NCI-H460 (cell line): ENCODE results near the gene MCC. TPM values are rescaled to one million over a fixed set of nuclear protein-coding genes. Genes with fewer than 3 reads are reported as not detected.

ENCODE experiments used
- DNase-seq: peaks from one replicate; pipeline ENCODE4 v3.0.0-alpha.2; 2016; ENCODE audit warnings: low read depth; ENCODE audit errors: extremely low read depth
- total RNA-seq: library from RNA; depleted of rRNA; stranded (reverse); fragments of >200 nt; shearing (Covaris generic); gene quantifications from 2 replicates; pipeline ENCODE4 v1.2.3, GENCODE V29; 2014

MCC gene
- total RNA-seq, 1 experiment from 2014 or later: 19.5 TPM

DNA sequence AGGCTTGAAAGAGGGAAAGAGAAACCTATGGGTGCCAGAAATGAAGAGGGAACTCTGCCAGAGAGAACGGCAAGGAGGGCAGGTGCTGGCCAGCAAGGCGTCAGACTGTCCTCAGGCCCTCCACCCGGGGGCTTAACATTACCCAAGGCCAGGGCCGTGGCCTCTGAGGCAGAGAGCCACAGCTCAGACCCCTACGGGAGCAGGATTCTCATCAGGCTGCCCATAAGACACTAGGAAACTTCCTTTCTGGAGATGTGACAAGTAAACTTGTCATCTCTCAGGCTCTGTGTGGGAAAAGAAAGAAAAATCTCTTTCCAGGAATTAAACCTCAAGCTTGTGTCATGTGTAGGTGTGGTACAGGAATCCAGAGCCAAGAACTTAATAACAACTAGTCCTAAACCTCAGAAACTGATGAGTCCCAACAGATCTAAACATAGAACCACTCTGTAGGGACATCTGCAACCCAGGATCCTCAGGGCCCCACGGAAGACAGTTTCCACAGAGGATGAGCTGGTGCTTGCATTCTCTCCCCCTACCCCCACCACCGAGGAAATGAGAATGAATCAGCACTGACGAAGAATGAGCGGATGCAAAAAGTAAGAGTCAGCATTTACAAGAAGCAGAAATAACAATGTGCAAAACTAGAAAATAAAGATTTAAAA, 437.4 kb downstream of the MCC start:
- no peak for DNase-seq

DNA sequence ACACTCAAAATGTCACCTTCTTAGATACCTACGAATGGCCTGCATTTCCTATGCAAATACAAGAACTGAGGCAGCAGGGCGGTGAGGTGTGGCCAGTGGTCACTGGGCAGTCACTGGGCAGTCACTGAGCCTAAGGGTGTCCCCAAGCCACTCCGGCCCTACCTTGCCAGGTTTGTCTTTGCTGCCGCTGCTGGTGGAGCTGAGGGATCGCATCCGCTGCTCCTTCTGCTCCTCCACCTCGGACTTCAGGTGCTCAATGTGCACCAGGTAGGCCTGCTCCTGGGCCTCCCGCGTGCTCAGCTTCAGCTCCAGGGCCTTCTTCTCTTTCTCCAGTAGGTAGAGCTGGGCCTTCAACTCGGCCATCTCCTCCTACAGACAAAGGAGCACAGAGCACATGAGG, 439.3 kb downstream of the MCC start:
- DNase-seq: no peak

DNA sequence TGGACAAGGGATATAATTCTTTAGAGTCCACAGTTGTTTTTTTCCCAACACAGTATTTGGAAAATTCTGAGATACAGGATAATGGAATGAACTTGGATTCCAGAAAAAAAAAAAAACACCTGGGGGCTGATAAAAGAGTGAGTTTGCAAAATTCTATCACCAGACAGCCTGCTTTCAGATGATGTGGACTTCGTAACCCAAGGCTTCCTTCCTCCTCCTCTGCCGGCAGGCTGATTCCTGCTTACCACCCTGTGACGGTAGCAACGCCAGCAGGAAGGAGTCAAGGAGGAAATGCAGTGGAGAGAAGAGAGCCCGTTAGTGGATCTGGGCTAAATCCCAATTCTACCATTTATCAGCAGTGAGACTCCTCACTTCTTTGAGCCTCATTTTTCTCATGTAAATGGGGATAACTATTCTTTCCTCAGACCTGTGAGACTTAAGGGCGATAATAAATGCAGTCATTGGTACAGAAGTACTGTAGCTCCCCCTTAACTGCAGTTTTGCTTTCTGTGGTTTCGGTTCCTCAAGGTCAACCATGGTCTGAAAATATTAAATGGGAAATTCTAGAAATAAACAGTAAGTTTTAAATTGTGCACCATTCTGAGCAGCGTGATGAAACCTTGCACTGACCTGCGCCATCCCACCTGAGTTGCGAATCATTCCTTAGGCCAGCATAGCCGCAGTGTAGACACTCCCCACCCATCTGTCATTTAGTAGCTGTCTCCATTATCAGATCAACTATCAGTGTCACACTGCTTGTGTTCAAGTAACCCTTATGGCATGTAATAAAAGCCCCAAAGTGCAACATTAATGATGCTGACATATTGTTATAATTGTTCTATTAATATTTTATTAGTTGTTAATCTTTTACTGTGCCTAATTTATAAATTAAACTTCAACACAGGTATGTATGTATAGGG, 440.3 kb downstream of the MCC start:
- DNase-seq: no peak

- no peak for DNase-seq
Observed at GRCh38 chr5:113047234-113047633, 441.0 kb downstream of the MCC start.

DNA sequence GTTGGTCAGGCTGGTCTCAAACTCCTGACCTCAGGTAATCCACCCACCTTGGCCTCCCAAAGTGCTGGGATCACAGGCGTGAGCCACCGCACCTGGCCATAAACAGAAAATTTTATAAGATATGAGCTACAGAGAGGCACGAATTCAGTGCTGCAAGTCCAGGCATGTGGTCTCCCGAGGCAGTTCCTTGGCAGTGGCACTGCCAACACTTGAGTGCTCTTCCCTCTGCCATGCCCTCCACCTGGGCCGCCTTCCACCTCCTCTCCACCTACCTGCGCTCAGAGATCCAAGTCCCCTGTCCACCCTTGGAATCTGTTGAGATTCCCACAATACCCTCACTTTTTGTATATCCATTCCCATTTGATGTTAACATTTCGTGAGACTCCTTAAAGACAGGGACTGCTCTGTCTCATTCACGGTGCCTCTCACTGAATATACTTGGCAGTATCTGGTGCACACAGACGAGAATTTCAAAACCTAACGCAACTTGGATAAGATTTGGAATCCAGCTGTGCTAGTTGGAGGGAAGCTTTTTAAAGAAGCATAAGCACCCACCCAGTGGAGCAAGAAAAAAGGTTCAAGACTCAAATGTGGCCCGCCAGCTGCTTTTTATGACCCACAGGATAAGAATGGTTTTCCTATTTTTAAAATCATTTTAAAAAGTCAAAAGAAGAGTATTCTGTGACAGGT, 443.3 kb downstream of the MCC start:
- no peak for DNase-seq

DNA sequence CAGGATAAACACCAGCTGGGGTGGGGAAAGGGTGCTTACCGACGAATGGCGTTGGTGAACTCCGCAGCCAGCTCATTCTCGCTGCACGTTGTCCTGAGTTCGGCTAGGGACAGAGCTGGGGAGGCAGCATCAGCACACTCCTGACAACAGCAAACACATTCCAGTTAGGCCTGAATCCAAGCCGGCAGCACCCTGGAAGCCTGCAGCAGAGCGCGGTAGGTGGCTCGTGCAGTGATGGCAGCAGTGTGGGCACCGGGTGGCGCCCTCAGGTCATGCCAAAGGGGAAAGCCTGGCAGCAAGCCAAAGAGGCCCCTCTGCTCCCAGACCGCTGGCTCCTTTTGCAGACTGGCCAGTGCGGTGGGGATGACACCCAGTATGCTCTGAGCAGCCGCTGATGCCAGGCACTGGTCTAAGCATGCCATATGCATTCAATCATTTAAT, 444.7 kb downstream of the MCC start:
- DNase-seq: peak; percentile 12

DNA sequence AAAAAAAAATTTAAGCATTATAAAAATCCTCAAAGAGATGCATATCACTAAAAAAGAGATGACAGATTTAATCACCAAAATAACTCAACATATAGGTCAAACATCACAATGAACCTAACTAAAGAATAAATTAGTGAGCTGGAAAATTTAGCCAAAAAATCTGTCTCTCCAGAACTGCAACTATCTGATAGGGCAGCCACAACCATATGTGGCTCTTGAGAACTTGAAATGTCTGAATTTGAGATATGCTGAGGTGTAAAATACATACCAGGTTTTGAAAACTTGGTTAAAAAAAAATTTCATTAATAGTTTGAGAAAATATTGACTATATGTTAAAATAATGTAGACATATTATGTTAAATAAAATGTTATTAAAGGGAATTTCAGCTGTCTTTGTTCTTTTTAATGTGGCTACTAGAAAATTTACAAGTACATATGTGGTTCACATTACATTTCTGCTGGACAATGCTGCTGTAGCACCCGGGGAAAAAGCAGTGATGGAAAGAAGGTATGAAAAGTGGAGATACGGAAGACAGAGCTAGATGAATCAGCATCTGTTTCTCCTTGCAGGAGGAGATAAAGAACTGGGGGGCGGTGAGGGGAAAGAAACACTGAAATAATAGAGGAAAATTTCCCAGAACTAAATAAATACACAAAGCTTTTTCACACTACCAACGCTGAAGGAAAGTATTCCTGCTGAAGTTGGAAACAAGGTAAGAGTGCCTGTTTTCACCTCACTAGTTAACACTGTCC, 445.6 kb downstream of the MCC start:
- no peak for DNase-seq

GRCh38 chr5:113040672-113041260, 447.5 kb downstream of the MCC start:
- no peak for DNase-seq

DNA sequence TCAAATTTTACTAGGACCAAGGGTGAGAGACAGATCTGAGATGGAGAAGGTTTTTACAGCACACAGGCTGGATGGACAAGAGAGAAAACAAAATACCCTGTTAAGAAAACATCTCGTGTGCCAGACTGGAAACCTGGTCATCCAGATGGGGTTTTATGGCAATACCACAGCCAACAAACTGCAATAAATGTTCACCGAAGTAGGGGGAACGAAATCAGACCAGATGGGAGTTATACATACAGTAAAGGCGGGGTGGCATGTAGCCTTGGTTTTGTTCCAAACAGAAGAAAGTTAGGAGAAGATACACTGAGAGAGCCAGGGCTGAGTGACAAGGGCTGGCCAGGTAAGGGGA, 448.3 kb downstream of the MCC start:
- no peak for DNase-seq

- no peak for DNase-seq
Observed at GRCh38 chr5:113039229-113039933, 448.9 kb downstream of the MCC start.

DNA sequence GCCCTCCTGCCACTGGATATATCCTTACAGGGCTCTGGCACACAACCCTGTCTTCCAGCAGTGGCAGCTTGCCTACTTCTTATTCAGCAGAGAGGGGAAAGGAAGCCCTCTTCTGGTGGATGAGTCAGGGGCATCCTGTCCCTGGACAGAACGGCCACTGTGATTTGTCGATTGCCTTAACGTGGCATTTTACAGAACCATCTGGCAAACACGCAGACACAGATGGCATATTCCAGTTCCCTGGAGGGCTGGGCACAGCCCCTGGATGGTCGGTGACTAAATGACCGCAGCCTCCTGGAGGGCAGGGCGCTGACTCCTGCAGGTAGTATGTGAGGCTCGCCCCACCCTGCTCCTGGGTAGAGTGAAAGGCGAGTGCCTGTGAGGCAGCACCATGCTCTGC, 449.5 kb downstream of the MCC start:
- no peak for DNase-seq

DNA sequence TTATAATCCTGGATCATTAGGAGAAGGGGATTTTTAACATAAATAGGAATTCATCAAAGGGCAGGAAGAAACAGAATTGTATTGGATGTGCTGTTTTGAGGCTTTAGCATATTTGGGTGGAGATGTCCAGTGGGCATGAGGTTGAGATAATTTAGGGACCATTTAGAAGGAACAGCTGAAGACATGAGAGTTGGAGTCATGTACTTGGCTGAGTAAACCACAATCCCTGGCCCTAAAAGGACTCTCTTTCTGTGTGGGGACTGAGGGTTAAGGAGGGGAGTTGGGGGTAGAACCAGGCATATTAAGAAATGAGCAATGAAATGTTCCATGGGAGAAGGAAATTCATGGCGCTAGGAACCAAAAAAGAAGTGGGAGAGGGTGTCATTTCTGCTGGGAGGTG, 450.1 kb downstream of the MCC start:
- DNase-seq: no peak

DNA sequence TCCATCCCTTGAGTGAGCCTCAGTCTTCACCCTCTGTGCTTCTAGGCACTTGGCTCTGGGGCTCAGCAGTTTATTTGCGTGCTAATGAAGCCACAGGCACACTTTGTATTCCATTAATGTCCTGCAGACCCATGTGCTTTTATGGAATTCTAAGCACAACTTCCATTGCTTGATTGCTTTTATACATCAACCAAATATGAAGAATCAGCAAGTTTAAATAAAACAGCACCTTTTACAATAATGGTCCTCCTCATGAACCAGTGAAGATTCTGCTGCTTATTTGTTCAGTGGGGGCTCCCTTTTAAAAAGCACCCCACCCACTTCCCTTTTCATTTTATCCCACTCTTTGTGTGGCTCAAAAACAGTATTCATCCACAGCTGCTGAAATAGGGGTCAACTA, 451.4 kb downstream of the MCC start:
- DNase-seq: no peak

- DNase-seq: no peak
Observed at GRCh38 chr5:113036321-113036720, 451.9 kb downstream of the MCC start.

GRCh38 chr5:113035096-113035495, 453.2 kb downstream of the MCC start:
- DNase-seq: no peak

- DNase-seq: no peak
Observed at GRCh38 chr5:113034182-113034773, 454.0 kb downstream of the MCC start.

GRCh38 chr5:113031557-113031956, 456.7 kb downstream of the MCC start:
- no peak for DNase-seq

GRCh38 chr5:113031104-113031503, 457.1 kb downstream of the MCC start:
- DNase-seq: no peak

DNA sequence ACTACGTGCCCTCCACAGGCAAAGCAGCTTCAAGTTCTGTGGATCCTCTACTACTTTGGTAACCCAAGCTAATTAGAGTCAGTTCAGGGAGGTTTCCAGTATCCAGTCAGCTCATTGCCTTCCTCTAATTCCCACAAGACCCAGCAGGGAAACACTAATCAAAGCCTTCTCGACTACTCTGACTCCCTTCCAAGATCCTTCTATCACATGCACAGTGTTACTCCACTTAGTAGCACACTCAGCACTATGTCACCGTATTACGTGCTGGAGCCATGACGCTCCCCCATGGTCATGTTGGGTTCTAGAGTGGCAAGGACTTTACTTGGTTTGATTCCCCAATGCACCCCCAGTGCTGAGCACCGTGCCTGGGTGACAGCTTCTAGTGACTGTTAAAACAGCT, 458.6 kb downstream of the MCC start:
- DNase-seq: no peak
